Stimulated activated CD4-positive, alpha-beta T cell treated with anti-CD3 and anti-CD28 coated beads, Interleukin-2, amount 100 ng/mL, for 48 hours (primary cell): Measurements from ENCODE around the gene KCNJ2.

ENCODE experiments used
- DNase-seq, 2 donors: peaks; one replicate each; pipeline ENCODE4 v3.0.0-alpha.2; 2020

Gene KCNJ2

GRCh38 chr17:70206361-70207010, 37.2 kb downstream of the KCNJ2 start:
- DNase-seq, result no peak

GRCh38 chr17:70207184-70207583, 37.9 kb downstream of the KCNJ2 start:
- DNase-seq, result no peak

- no peak for DNase-seq
Measured at GRCh38 chr17:70208080-70208794, 38.9 kb downstream of the KCNJ2 start.

- no peak for DNase-seq
Measured at GRCh38 chr17:70208825-70209555, 39.7 kb downstream of the KCNJ2 start.

- DNase-seq, result no peak
Measured at GRCh38 chr17:70215656-70216055, 46.3 kb downstream of the KCNJ2 start.

GRCh38 chr17:70217571-70217970, 48.2 kb downstream of the KCNJ2 start:
- DNase-seq, result no peak

- DNase-seq, result no peak
Measured at GRCh38 chr17:70225276-70225675, 55.9 kb downstream of the KCNJ2 start.
